Hepatocyte (in vitro differentiated cells): ENCODE data around the gene PTPN4. TPM values are rescaled to one million over a fixed set of nuclear protein-coding genes. Genes with fewer than 3 reads are reported as not detected.

ENCODE experiments used
- DNase-seq: peaks from one replicate; pipeline ENCODE4 v3.0.0-alpha.2; 2016; ENCODE audit warnings: low spot score
- H2AFZ ChIP-seq: fragments of 200-600 bp; sonication (generic); 2 replicates; pipeline ENCODE4 v1.6.0; 2016; ENCODE audit warnings: antibody characterized with exemption, mild to moderate bottlenecking
- H3K27ac ChIP-seq: fragments of 200-600 bp; sonication (generic); 2 replicates; pipeline ENCODE4 v1.5.1; 2016; ENCODE audit warnings: mild to moderate bottlenecking
- H3K27me3 ChIP-seq: fragments of 200-600 bp; sonication (generic); 2 replicates; pipeline ENCODE4 v1.6.1; 2016
- H3K36me3 ChIP-seq: fragments of 200-600 bp; sonication (generic); replicated peaks from 2 replicates; pipeline ENCODE4 v1.5.1; 2016; ENCODE audit warnings: low read depth; ENCODE audit not compliant: insufficient read depth
- H3K4me1 ChIP-seq: fragments of 200-600 bp; sonication (generic); 2 replicates; pipeline ENCODE4 v1.5.1; 2016; ENCODE audit warnings: mild to moderate bottlenecking, moderate library complexity; ENCODE audit not compliant: insufficient read depth
- H3K4me2 ChIP-seq: fragments of 200-600 bp; sonication (generic); 2 replicates; pipeline ENCODE4 v1.6.0; 2016
- H3K4me3 ChIP-seq: fragments of 200-600 bp; sonication (generic); 2 replicates; pipeline ENCODE4 v1.5.1; 2016; ENCODE audit warnings: mild to moderate bottlenecking
- H3K79me2 ChIP-seq: fragments of 200-600 bp; sonication (generic); 2 replicates; pipeline ENCODE4 v1.6.0; 2017; ENCODE audit warnings: mild to moderate bottlenecking
- H3K9me2 ChIP-seq: fragments of 200-600 bp; sonication (generic); replicated peaks from 2 replicates; pipeline ENCODE4 v1.6.0; 2017; ENCODE audit warnings: mild to moderate bottlenecking; ENCODE audit not compliant: insufficient read depth
- H3K9me3 ChIP-seq: fragments of 200-600 bp; sonication (generic); 2 replicates; pipeline ENCODE4 v1.5.1; 2016; ENCODE audit warnings: low read depth, mild to moderate bottlenecking
- H4K20me1 ChIP-seq: fragments of 200-600 bp; sonication (generic); 2 replicates; pipeline ENCODE4 v1.6.0; 2016; ENCODE audit warnings: mild to moderate bottlenecking; ENCODE audit not compliant: insufficient read depth, poor library complexity, severe bottlenecking
- CTCF ChIP-seq: fragments of 200-600 bp; sonication (generic); IDR thresholded peaks from 2 replicates; pipeline ENCODE4 v1.5.1; 2016; ENCODE audit warnings: antibody characterized with exemption, mild to moderate bottlenecking; ENCODE audit not compliant: poor library complexity
- EZH2 ChIP-seq: fragments of 200-600 bp; sonication (generic); IDR thresholded peaks from 2 replicates; pipeline ENCODE4 v1.6.1; 2016; ENCODE audit warnings: antibody characterized with exemption, mild to moderate bottlenecking, borderline replicate concordance
- EZH2phosphoT487 ChIP-seq: fragments of 200-600 bp; sonication (generic); IDR thresholded peaks from one replicate; pipeline ENCODE4 v1.6.1; 2018; ENCODE audit warnings: antibody characterized with exemption, mild to moderate bottlenecking, low read depth, moderate library complexity; ENCODE audit not compliant: unreplicated experiment, severe bottlenecking
- WGBS: methylation state at CpG from one replicate; pipeline ENCODE4 v1.1.6; 2016; ENCODE audit warnings: low lambda C conversion rate; ENCODE audit errors: missing lambda C conversion rate; 5-methylcytosine and 5-hydroxymethylcytosine counted together
- polyA plus RNA-seq: library from polyadenylated mRNA; unstranded; fragments of >200 nt; fragmentation: Nextera tagmentation; extraction: Ambion mirVana; gene quantifications from 2 replicates; pipeline ENCODE4 v1.2.1, GENCODE V29; 2016
- total RNA-seq: library from RNA; depleted of rRNA; stranded (reverse); fragments of >200 nt; gene quantifications from 2 replicates; pipeline ENCODE4 v1.2.3, GENCODE V29; 2014

The PTPN4 gene
- total and polyA plus RNA-seq, 2 experiments from 2014 or later, result 9.2 to 15.5 TPM

GRCh38 chr2:119859528-119859927 lies 99.8 kb downstream of the PTPN4 start:
- Histone ChIP-seq H3K27me3 (no peaks in the 10 kb centered on the region), H3K9me3 (no peaks in the 10 kb centered on the region), H3K36me3 (no peaks in the 10 kb centered on the region), H3K4me3 (no peak overlapping the region), H3K4me2 (no peak overlapping the region), H3K9me2 (no peaks in the 10 kb centered on the region), H4K20me1 (no peaks in the 10 kb centered on the region), H2AFZ (no peak overlapping the region), H3K79me2 (peaks cover 22% of the 10 kb centered on the region), H3K27ac (no peak overlapping the region), H3K4me1 (peaks cover 4% of the 10 kb centered on the region)
- TF ChIP-seq EZH2, result no peak
- TF ChIP-seq CTCF, result no peak
- no peak for TF ChIP-seq EZH2phosphoT487
- DNase-seq, result no peak
- WGBS, result 72% methylated on average over 4 of the region's 4 CpGs

- H3K4me2 ChIP-seq, result no peak overlapping the region
- peaks cover 19% of the 10 kb centered on the region for H3K79me2 ChIP-seq
- 89% methylated on average over 7 of the region's 7 CpGs for WGBS
These were observed 101.2 kb downstream of the PTPN4 start for GRCh38 chr2:119860924-119861323.

GRCh38 chr2:119862127-119862889 lies 102.6 kb downstream of the PTPN4 start:
- 77% methylated on average over 3 of the region's 3 CpGs for WGBS
- peaks cover 12% of the 10 kb centered on the region for H3K79me2 ChIP-seq
- TF ChIP-seq EZH2 (no peak), CTCF (no peak), EZH2phosphoT487 (no peak)
- no peaks in the 10 kb centered on the region for H3K9me3 ChIP-seq
- H3K4me2 ChIP-seq, result no peak overlapping the region
- no peak overlapping the region for H3K27ac ChIP-seq
- no peaks in the 10 kb centered on the region for H4K20me1 ChIP-seq
- no peaks in the 10 kb centered on the region for H3K36me3 ChIP-seq
- no peaks in the 10 kb centered on the region for H3K9me2 ChIP-seq
- no peak for DNase-seq
- no peaks in the 10 kb centered on the region for H3K27me3 ChIP-seq
- H3K4me3 ChIP-seq, result no peak overlapping the region
- no peak overlapping the region for H2AFZ ChIP-seq
- H3K4me1 ChIP-seq, result no peaks in the 10 kb centered on the region

More at GRCh38 chr2:119860924-119861323, 101.2 kb downstream of the PTPN4 start:
- H3K4me1 ChIP-seq, result peaks cover 4% of the 10 kb centered on the region
- H4K20me1 ChIP-seq, result no peaks in the 10 kb centered on the region
- no peak overlapping the region for H2AFZ ChIP-seq
- no peak for DNase-seq
- no peaks in the 10 kb centered on the region for H3K36me3 ChIP-seq
- no peaks in the 10 kb centered on the region for H3K27me3 ChIP-seq
- no peak overlapping the region for H3K4me3 ChIP-seq
- no peaks in the 10 kb centered on the region for H3K9me3 ChIP-seq
- no peak for TF ChIP-seq EZH2phosphoT487
- TF ChIP-seq EZH2, result no peak
- TF ChIP-seq CTCF, result no peak
- H3K27ac ChIP-seq, result no peak overlapping the region
- H3K9me2 ChIP-seq, result no peaks in the 10 kb centered on the region

- H3K36me3 ChIP-seq, result no peaks in the 10 kb centered on the region
- no peak overlapping the region for H3K27ac ChIP-seq
- no peak overlapping the region for H2AFZ ChIP-seq
- no peaks in the 10 kb centered on the region for H3K9me3 ChIP-seq
- H3K4me1 ChIP-seq, result no peaks in the 10 kb centered on the region
- H3K4me3 ChIP-seq, result no peak overlapping the region
- H3K9me2 ChIP-seq, result no peaks in the 10 kb centered on the region
- no peaks in the 10 kb centered on the region for H3K27me3 ChIP-seq
- H3K4me2 ChIP-seq, result no peak overlapping the region
- peaks cover 5% of the 10 kb centered on the region for H3K79me2 ChIP-seq
- H4K20me1 ChIP-seq, result no peaks in the 10 kb centered on the region
- 86% methylated on average over 3 of the region's 3 CpGs for WGBS
- no peak for DNase-seq
- TF ChIP-seq EZH2phosphoT487 (no peak), EZH2 (no peak), CTCF (no peak)
These were observed 104.6 kb downstream of the PTPN4 start for GRCh38 chr2:119864318-119864717.
